ENCODE results near the gene ZBTB40. TPM values are rescaled to one million over a fixed set of nuclear protein-coding genes. Genes with fewer than 3 reads are reported as not detected.

ZBTB40 gene
- total RNA-seq, 2 experiments from 2014 or later = 11.8 to 12.9 TPM

DNA sequence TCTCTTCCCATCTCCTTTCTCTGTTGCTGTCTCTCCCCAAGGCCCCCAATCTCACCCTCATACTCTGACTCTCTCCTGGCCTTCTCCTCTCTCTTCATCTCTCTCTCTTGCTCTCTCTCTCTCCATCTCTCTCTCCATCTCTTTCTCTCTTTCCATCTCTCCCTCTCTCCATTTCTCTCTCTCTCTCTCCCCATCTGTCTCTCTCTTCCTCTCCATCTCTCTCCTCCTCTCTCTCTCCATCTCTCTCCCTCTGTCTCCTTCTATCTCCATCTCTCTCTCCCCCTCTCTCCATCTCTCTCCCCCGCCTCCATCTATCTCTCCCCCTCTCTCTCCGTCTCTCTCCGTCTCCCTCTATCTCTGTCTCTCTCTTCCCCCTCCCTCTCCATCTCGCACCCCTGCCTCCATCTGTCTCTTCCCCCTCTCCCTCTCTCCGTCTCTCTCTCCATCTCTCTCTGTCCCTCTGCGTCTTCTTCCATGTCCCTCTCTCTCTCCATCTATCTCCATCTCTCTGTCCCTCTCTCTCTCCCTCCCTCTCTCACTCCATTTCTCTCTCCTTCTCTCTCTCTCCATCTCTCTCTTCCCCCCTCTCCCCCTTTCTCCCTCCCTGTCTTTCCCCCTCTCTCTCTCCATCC is 95.7 kb downstream of the ZBTB40 start:
- no peak for DNase-seq
- intact Hi-C loops (cut with micrococcal nuclease) = no loop called here
- no peaks in the 10 kb centered on the region for H3K9me3 Mint-ChIP-seq
- H3K4me1 Mint-ChIP-seq (ENCODE audit: low read depth) = no peaks in the 10 kb centered on the region
- no peaks in the 10 kb centered on the region for H3K36me3 Mint-ChIP-seq
- CTCF ChIA-PET = no interaction called here
- H3K27ac Mint-ChIP-seq = no peak overlapping the region
- POLR2A ChIA-PET = no interaction called here
- H3K4me3 Mint-ChIP-seq = no peak overlapping the region
- peaks cover 22% of the 10 kb centered on the region for H3K27me3 Mint-ChIP-seq

DNA sequence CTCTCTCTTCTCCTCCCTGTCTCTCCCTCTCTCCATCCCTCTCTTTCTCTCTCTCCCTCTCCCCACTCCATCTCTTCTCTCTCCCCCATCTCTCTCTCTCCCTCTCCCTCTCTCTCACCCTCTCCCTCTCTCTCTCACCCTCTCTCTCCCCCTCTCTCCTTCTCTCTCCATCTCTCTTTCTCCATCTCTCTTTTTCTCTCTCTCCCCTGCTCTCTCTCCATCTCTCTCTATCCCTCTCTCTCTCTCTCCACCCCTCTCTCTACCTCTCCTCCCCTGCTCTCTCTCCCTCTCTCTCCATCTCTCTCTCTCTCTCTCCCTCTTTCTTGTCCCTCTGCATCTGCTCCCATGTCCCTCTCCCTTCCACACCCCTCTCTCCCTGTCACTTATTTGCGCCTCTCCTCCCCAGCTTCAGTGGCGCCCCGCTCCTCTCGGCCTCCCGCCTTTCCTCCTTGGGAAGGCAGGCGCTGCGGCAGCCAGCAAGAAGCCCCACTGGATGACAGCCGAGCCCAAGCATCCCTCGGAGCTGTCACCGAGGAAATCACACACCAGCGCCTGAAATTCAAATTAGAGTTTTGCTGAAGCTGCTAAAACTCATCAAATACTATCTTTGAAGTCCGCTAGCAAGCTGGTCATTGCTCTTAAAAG is 96.3 kb downstream of the ZBTB40 start:
- Mint-ChIP-seq H3K27me3 (peaks cover 26% of the 10 kb centered on the region), H3K36me3 (no peaks in the 10 kb centered on the region), H3K9me3 (no peaks in the 10 kb centered on the region), H3K27ac (no peak overlapping the region), H3K4me3 (no peak overlapping the region), H3K4me1 (ENCODE audit: low read depth) (no peaks in the 10 kb centered on the region)
- POLR2A ChIA-PET = no interaction called here
- intact Hi-C loops (cut with micrococcal nuclease) = no loop called here
- DNase-seq = no peak
- CTCF ChIA-PET = no interaction called here

DNA sequence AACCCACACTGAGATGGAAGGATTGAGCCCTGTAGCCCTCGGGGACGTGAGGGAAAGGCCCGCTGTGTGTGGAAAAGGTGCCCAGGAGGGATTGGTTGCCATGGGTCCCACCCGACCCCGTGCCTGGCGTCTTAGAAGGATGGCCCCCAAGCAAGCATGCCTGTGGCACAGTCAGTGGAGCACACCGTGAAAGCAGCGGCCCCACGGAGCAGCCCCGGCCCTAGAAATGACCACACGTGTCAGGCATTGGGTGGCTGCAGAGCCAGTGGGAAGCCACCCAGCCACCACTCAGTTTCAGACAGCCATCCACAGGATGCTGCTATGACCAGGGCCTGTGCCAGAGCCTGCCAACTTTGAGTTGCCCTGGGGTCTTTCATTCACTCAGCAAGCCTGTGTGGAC is 98.4 kb downstream of the ZBTB40 start:
- no peak overlapping the region for H3K4me3 Mint-ChIP-seq
- H3K4me1 Mint-ChIP-seq (ENCODE audit: low read depth) = no peaks in the 10 kb centered on the region
- H3K36me3 Mint-ChIP-seq = no peaks in the 10 kb centered on the region
- no peak overlapping the region for H3K27ac Mint-ChIP-seq
- no peaks in the 10 kb centered on the region for H3K9me3 Mint-ChIP-seq
- intact Hi-C loops (cut with micrococcal nuclease) = no loop called here
- no peak for DNase-seq
- H3K27me3 Mint-ChIP-seq = peaks cover 36% of the 10 kb centered on the region
- CTCF ChIA-PET = no interaction called here
- POLR2A ChIA-PET = no interaction called here

DNA sequence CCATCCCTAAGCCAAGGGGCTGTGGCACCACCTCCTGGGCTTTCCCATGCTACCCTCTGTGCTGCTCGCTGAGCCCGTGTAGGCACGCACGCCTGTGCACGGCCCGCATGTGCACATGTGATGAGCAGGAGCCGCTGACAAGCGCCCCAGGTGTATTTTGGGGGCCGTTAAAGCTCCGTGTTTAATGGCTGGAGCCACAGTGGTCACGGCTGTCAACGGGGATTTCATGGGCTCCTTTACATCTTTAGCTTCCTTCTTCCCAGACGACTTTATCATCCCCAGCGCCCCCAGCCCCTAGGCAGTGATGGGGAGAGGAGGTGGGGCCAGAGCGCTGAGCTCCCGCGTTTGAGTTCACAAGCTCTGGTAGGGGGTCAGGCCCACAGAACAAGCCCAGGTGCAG is 99.9 kb downstream of the ZBTB40 start:
- Mint-ChIP-seq H3K9me3 (no peaks in the 10 kb centered on the region), H3K27ac (no peak overlapping the region), H3K4me3 (no peak overlapping the region), H3K4me1 (ENCODE audit: low read depth) (no peaks in the 10 kb centered on the region), H3K36me3 (no peaks in the 10 kb centered on the region), H3K27me3 (peaks cover 49% of the 10 kb centered on the region)
- ChIA-PET POLR2A (no interaction called here), CTCF (no interaction called here)
- intact Hi-C loops (cut with micrococcal nuclease) = no loop called here
- no peak for DNase-seq

DNA sequence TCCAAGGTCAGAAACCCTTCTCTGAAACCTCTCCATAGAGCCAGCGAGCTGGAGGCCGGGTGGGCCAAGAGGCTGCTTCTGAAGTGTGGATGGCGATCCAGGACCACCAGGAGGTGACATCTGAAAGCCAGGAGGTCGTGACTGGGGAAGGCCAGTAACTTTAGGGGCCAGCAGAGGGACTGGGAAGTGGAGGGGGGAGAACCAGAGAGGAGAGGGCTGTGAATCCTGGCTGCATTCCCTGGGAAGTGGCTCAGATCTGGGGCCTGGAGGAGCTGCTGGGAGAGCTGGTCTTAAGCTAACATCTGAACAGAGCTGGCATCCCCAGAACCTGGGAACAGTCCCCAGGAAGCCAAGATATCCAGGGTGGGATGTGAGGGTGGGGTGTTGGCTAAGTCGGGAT is 100.4 kb downstream of the ZBTB40 start:
- ChIA-PET CTCF (no interaction called here), POLR2A (no interaction called here)
- Mint-ChIP-seq H3K9me3 (no peaks in the 10 kb centered on the region), H3K4me3 (no peak overlapping the region), H3K4me1 (ENCODE audit: low read depth) (no peaks in the 10 kb centered on the region), H3K36me3 (no peaks in the 10 kb centered on the region), H3K27me3 (peaks cover 50% of the 10 kb centered on the region), H3K27ac (no peak overlapping the region)
- DNase-seq = no peak
- intact Hi-C loops (cut with micrococcal nuclease) = no loop called here

DNA sequence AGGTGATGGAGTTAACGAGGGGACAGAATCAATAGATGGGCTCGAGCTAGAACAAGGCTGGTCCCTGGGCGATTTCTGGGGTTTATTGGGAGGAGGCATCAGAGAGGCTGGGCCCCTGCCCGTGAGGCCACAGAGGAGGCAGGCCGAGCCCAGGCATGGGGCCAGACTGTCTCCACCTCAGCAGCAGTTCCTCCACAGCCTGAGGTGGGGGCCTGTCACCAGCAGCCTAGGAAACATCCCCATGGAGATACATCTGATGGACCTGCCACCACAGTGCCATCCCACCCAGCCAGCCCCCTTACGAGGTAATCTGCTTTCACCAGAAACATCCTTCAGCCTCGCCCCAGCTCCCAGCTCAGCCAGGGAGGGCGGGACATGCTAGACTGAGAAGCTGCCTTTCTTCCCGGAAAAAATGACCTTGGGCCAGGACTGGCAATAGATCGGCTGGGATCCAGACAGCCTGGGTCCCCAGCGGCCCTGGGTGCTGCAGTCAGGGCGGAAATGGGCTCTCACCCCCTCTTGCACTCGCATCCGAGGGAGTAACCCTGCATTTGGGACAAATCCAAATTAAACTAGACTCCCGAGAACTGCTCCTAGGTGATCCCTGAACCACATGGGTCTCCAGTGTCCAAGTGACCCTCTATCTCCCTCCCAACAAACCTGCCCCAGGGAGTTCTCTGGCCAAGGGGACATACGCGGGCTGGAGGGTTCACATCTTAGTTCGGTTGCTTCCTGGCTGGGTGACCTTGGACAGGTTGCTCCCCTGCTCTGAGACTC is 101.6 kb downstream of the ZBTB40 start:
- no peaks in the 10 kb centered on the region for H3K9me3 Mint-ChIP-seq
- DNase-seq = no peak
- POLR2A ChIA-PET = no interaction called here
- H3K27me3 Mint-ChIP-seq = peaks cover 54% of the 10 kb centered on the region
- H3K27ac Mint-ChIP-seq = no peak overlapping the region
- H3K4me3 Mint-ChIP-seq = no peak overlapping the region
- H3K4me1 Mint-ChIP-seq (ENCODE audit: low read depth) = no peaks in the 10 kb centered on the region
- no peaks in the 10 kb centered on the region for H3K36me3 Mint-ChIP-seq
- CTCF ChIA-PET = no interaction called here
- intact Hi-C loops (cut with micrococcal nuclease) = no loop called here

DNA sequence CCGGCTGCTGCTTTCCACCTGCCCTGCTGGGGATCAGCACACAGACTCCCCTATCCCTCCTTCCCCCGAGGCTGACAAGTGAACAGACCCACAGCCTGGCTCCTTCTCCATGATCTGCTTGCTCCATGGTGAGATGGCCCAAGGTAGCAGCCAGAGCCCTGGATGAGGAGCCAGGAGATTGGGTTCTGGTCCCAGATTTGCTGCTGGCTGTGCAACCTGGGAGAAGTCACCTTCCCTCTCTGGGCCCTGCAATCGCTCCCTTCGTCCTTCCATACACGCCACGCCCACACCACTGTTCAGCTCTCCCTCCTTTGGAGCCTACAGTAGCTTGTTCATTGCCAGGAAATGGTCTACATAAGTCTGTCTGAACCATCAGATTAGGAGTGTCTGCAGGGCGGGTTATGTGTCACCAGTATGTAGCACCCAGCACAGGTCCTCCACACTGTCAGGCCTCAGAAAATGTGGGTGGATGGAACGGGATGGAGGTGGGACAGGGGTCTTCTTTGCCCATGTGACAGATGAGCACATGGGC is 102.4 kb downstream of the ZBTB40 start:
- ChIA-PET CTCF (no interaction called here), POLR2A (no interaction called here)
- Mint-ChIP-seq H3K9me3 (no peaks in the 10 kb centered on the region), H3K27ac (no peak overlapping the region), H3K27me3 (peaks cover 50% of the 10 kb centered on the region), H3K4me3 (no peak overlapping the region), H3K4me1 (ENCODE audit: low read depth) (no peaks in the 10 kb centered on the region), H3K36me3 (no peaks in the 10 kb centered on the region)
- intact Hi-C loops (cut with micrococcal nuclease) = no loop called here
- DNase-seq = no peak

DNA sequence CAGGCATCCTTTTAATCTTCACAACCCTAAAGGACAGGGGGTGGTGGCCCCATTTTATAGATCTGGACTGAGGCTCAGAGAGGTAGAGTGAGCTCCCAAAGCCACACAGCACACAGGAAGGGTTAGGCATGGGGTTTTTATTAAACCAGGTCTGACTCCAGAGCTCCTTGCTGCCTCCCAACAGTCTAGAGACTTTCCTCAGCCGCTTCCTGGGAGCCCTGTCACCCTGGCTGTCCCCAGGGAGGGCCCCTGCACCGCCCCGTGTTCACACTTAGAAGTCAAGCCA is 103.7 kb downstream of the ZBTB40 start:
- ChIA-PET CTCF (no interaction called here), POLR2A (no interaction called here)
- no peaks in the 10 kb centered on the region for H3K4me1 Mint-ChIP-seq (ENCODE audit: low read depth)
- H3K27ac Mint-ChIP-seq = no peak overlapping the region
- intact Hi-C loops (cut with micrococcal nuclease) = no loop called here
- H3K27me3 Mint-ChIP-seq = peaks cover 56% of the 10 kb centered on the region
- H3K4me3 Mint-ChIP-seq = no peak overlapping the region
- no peaks in the 10 kb centered on the region for H3K36me3 Mint-ChIP-seq
- no peak for DNase-seq
- H3K9me3 Mint-ChIP-seq = no peaks in the 10 kb centered on the region

DNA sequence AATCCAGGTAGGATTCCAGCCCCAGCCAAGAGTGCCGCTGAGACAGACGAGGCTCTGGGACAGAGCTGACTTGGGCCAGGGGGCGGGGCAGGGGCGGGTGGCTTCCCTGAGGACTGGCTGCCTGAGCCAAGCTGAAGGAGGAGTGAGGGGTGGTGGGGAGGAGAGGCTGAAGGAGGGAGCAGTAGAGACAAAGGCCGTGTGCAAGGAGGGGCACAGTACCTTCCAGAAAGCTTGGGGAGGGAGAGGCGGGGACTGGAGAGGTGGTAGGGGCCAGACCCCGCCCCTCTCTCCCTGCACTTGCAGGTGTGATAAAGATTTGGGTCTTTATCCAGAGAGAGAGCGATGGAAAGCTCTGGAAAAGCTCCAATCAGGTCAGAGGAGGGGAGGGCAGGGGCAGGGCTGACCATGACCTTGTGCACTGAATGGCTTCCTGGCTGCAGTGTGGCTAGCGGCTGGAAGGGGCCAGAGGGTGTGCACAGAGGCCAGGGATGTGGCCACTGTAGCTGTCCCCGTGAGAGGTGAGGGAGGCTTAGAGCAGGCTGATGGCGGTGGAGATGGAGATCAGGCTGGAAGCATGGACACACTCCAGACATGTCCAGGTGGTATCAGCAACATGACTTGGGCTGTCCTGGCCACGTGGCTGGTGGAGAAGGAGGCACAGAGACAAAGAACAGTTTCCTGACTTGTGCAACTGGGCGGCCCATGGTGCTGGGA is 104.9 kb downstream of the ZBTB40 start:
- ChIA-PET CTCF (no interaction called here), POLR2A (no interaction called here)
- Mint-ChIP-seq H3K4me1 (ENCODE audit: low read depth) (no peaks in the 10 kb centered on the region), H3K27ac (no peak overlapping the region), H3K27me3 (peaks cover 60% of the 10 kb centered on the region), H3K4me3 (no peak overlapping the region), H3K36me3 (no peaks in the 10 kb centered on the region), H3K9me3 (no peaks in the 10 kb centered on the region)
- no peak for DNase-seq
- intact Hi-C loops (cut with micrococcal nuclease) = no loop called here

DNA sequence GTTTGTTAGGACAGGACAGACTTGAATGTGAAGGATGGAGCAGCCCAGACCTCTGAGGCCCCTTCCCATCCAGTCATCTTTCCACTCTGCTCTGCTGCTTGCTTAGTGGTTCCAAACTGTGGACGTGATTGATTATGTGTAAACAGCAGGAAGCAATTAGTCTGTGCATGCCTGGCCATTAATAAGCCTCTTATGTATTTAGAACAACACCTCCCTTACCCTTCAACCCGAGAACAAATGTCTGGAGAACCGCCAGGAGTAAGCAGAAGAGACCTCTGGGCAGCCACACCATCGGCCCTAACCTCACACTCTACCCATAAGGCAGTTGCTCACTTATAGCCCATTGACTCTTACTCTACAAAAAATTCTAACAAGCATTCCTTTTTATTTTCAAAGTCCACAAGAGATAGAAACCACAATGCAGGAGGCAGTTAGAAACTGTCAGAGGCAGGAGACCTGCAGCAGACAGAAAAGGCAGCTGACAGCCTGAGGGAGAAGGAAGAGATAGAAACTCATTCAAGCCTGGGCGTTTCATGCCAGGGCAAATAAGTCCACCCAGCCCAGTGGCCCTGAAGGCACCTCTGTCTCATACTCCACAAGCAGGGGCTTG is 105.8 kb downstream of the ZBTB40 start:
- intact Hi-C loops (cut with micrococcal nuclease) = no loop called here
- Mint-ChIP-seq H3K27me3 (peaks cover 68% of the 10 kb centered on the region), H3K36me3 (no peaks in the 10 kb centered on the region), H3K9me3 (no peaks in the 10 kb centered on the region), H3K4me3 (no peak overlapping the region), H3K27ac (no peak overlapping the region), H3K4me1 (ENCODE audit: low read depth) (no peaks in the 10 kb centered on the region)
- ChIA-PET CTCF (no interaction called here), POLR2A (no interaction called here)
- DNase-seq = no peak

DNA sequence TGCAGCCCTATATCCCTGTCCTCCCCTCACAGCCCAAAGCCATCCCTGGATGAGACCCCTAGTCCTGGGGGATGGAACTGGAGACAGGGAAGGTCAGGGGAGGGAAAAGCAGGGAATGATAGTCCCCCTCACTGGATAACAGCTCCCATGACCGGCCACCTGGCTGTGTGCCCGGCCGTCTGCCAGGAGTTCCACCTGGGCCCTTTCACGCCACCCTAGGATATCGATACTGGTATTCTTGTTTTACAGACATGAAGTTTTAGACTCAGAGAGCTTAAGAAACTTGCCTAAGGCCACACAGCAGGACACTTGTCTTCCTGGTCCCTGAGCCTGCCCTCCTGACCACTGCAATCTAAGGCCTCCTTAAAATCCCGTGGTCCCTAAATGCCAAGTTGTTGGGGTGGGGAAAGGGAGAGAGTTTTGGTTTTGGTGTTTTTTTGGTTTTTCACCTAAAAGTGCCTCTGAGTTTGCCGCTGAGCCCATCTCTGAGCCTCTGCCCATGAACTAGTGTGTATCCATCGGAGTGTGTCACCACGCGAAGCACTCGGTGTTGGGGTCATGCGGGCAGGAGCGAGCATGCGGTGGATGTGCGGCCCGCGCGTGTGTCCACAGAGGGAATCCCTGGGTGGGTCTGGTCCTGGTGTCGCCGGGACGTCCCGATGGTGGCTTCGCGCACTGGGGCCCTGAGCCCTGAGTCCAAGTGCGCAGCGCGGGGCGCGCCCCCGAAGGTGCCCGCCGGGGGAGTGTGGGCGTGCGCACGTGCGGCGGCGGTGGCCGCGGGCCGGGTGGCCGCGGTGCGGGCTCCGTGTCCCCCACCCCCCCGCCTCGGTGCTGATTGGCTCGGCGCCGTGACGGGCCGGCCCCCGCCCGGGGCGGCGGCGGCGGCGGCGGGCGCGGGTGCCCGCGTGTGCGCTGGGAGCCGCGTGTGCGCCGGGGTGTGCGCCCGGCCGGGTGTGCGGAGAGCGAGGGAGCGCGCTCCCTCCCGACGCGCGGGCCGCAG is 111.2 kb downstream of the ZBTB40 start, which contains the start of gene EPHA8:
Gene EPHA8 (plus strand): TSS at position 906 of the 1,000 bp plus-strand sequence. CDS start 147 bp downstream, outside the sequence.
- Mint-ChIP-seq H3K27ac (no peak within 1 kb of the TSS), H3K9me3 (no peaks in the 10 kb centered on the region), H3K27me3 (peaks cover 52% of the 10 kb centered on the region), H3K36me3 (no peaks in the 10 kb centered on the region), H3K4me3 (no peak within 1 kb of the TSS), H3K4me1 (ENCODE audit: low read depth) (peaks cover 2% of the 10 kb centered on the region)
- POLR2A ChIA-PET = no interaction called here
- no peak for DNase-seq
- CTCF ChIA-PET = no interaction called here
- intact Hi-C loops (cut with micrococcal nuclease) = no loop called here

Measured in activated CD4-positive, alpha-beta memory T cell treated with anti-CD3 and anti-CD28 coated beads for 36 hours (primary cell).